CD4-positive, alpha-beta memory T cell (primary cell): ENCODE results near the gene KBTBD3. TPM values are rescaled to one million over a fixed set of nuclear protein-coding genes. Genes with fewer than 3 reads are reported as not detected.

Experiments used
- CTCF ChIA-PET: fragments of 350-600 bp; sonication (Branson Sonifier 250); formaldehyde crosslinking; loops from one replicate; lab custom pipeline; 2021; ENCODE audit warnings: inconsistent platforms; ENCODE audit not compliant: partially characterized antibody; lab: Charles Lee
- POLR2A ChIA-PET: fragments of 350-600 bp; sonication (Branson Sonifier 250); formaldehyde crosslinking; loops from one replicate; lab custom pipeline; 2021; ENCODE audit not compliant: partially characterized antibody; lab: Charles Lee
- DNase-seq, 5 donors: peaks; one replicate each; pipeline versions ENCODE4 v3.0.0 to v3.0.0-alpha.2; 2020 to 2022; ENCODE audit warnings: mixed read lengths in 1 of 5
- H3K27ac ChIP-seq: one replicate; pipeline ENCODE4 v1.7.0; 2013; ENCODE audit warnings: low read depth, low read length
- H3K27me3 ChIP-seq: 2 replicates; pipeline ENCODE4 v1.7.0; 2013; ENCODE audit warnings: mild to moderate bottlenecking, low read length, moderate library complexity; ENCODE audit not compliant: insufficient read depth
- H3K36me3 ChIP-seq: 2 replicates; pipeline ENCODE4 v1.7.0; 2013; ENCODE audit warnings: mild to moderate bottlenecking, low read length, moderate library complexity; ENCODE audit not compliant: insufficient read depth
- H3K4me1 ChIP-seq: 2 replicates; pipeline ENCODE4 v1.7.0; 2013; ENCODE audit warnings: mild to moderate bottlenecking, low read length, moderate library complexity; ENCODE audit not compliant: insufficient read depth
- H3K4me3 ChIP-seq, 2 donors: one replicate each; pipeline ENCODE4 v1.7.0; 2013; ENCODE audit warnings: low read length in 2 of 2, mild to moderate bottlenecking in 1 of 2
- H3K9me3 ChIP-seq, 2 donors: one replicate each; pipeline ENCODE4 v1.7.0; 2013; ENCODE audit warnings: low read length in 2 of 2, control low read depth in 1 of 2; ENCODE audit not compliant: control insufficient read depth in 1 of 2
- H3K27ac Mint-ChIP-seq, 7 donors: one replicate each; pipeline ENCODE4 v1.8.0; 2020 to 2021; ENCODE audit warnings: mixed read lengths in 7 of 7, mild to moderate bottlenecking in 6 of 7, inconsistent platforms in 3 of 7, moderate library complexity in 3 of 7
- H3K27me3 Mint-ChIP-seq, 2 donors: one replicate each; pipeline ENCODE4 v1.8.0; 2020 to 2021; ENCODE audit warnings: mixed read lengths in 2 of 2
- H3K36me3 Mint-ChIP-seq, 2 donors: one replicate each; pipeline ENCODE4 v1.8.0; 2020 to 2021; ENCODE audit warnings: mixed read lengths in 2 of 2, inconsistent platforms in 1 of 2, mild to moderate bottlenecking in 1 of 2
- H3K4me1 Mint-ChIP-seq, 4 donors: one replicate each; pipeline ENCODE4 v1.8.0; 2020 to 2021; ENCODE audit warnings: mixed read lengths in 4 of 4, mild to moderate bottlenecking in 1 of 4
- H3K4me3 Mint-ChIP-seq, 8 donors: one replicate each; pipeline ENCODE4 v1.8.0; 2020 to 2021; ENCODE audit warnings: mixed read lengths in 8 of 8, mild to moderate bottlenecking in 7 of 8, moderate library complexity in 6 of 8, inconsistent platforms in 3 of 8
- H3K9me3 Mint-ChIP-seq, 8 donors: one replicate each; pipeline ENCODE4 v1.8.0; 2020 to 2021; ENCODE audit warnings: mixed read lengths in 8 of 8, mild to moderate bottlenecking in 5 of 8, inconsistent platforms in 3 of 8, moderate library complexity in 1 of 8
- intact Hi-C: fragments of 100-400 bp; cut with micrococcal nuclease; formaldehyde crosslinking; loops from one replicate; pipeline ENCODE4 v1.15.1; 2023
- polyA plus RNA-seq, 2 donors: library from polyadenylated mRNA; unstranded; fragments of 300-500 nt; fragmentation: Illumina TruSeq; gene quantifications; one replicate each; pipeline ENCODE4 v1.2.3, GENCODE V29; 2021
- total RNA-seq, 2 experiments: library from RNA; stranded (reverse); gene quantifications; one replicate each; pipeline ENCODE4 v1.2.3, GENCODE V29; 2021

KBTBD3 gene
- total and polyA plus RNA-seq, 4 experiments from 2014 or later, result 10.0 to 18.6 (median 12.2) TPM

DNA sequence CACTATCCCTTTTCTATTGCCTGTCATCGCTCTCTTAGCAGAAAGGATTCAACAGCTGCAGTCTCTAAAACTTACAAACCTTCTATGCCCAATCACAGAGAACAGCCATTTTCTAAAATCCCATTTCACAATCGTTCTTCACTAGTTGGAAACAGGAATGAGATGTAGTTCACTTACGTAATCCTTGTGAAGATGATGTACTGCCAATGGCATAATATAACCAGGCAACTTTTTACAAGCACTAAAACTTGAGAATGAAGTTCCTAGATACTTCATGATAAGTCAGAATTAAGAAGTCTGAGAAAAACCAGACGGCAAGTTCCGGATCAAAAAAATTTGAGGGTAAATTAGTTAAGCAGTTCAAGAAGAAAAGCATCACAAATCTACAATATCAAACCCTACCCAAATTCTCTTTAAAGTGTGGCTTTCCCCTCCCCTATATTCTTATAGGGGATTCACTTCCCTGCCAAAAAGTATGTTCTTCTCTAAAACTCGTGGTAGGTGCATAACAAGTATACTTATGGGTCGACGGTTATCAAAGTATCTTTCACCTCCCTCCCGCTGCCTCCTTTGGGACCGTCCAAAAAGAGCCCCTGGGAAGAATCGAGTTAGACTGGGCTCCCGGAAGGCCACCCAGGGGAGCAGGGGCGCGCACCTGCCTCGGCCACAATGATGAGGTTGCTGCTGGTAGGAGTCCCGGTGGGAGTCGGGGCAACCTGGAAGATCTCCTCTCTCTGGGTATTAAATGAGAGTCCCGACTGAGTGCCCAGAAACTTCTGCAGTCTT is 55.8 kb downstream of the KBTBD3 start:
- DNase-seq, result peak in 1 of 5 donors; percentile 4
- H3K36me3 Mint-ChIP-seq, result peaks cover 9 to 13% of the 10 kb centered on the region in 2 donors
- H3K27ac Mint-ChIP-seq, result peak overlapping the region; percentile 82 to 97 (median 92)
- H3K4me1 Mint-ChIP-seq, result peaks cover 32 to 63% (median 44%) of the 10 kb centered on the region in 4 donors
- peak overlapping the region; percentile 90 for H3K4me3 ChIP-seq
- no peaks in the 10 kb centered on the region for H3K9me3 ChIP-seq
- H3K27me3 ChIP-seq, result no peaks in the 10 kb centered on the region
- H3K4me3 Mint-ChIP-seq, result peak overlapping the region; percentile 93 to 99 (median 96)
- intact Hi-C loops, result no loop called here
- peak overlapping the region; percentile 64 for H3K27ac ChIP-seq
- ChIA-PET CTCF (no interaction called here), POLR2A (no interaction called here)
- no peaks in the 10 kb centered on the region for H3K9me3 Mint-ChIP-seq
- H3K27me3 Mint-ChIP-seq, result peaks cover 2 to 3% of the 10 kb centered on the region in 2 donors
- no peaks in the 10 kb centered on the region for H3K36me3 ChIP-seq
- peaks cover 40% of the 10 kb centered on the region for H3K4me1 ChIP-seq

DNA sequence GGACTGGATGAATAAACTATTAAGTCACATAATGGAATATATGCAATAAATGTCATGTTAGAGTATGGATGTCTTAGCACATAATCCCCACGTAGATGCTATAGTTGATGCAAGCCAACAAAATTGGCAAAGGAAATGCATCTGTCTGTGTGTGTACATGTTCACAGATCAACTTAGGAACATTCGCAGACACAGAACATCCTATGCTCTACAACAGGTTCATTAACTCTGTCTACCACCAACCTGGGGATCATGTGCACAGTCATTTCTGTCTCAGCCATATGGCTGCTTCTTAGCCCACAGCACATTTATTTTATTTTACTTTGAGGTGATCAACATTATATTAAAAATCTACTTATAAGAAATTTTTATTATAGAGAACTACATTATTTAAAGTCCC is 60.1 kb downstream of the KBTBD3 start:
- Mint-ChIP-seq H3K9me3 (no peaks in the 10 kb centered on the region), H3K36me3 (peaks cover 11 to 26% of the 10 kb centered on the region in 2 donors), H3K4me1 (peaks cover 33 to 72% (median 55%) of the 10 kb centered on the region in 4 donors), H3K27me3 (no peaks in the 10 kb centered on the region), H3K4me3 (no peak overlapping the region), H3K27ac (no peak overlapping the region)
- Histone ChIP-seq H3K9me3 (no peaks in the 10 kb centered on the region), H3K4me3 (no peak overlapping the region), H3K27me3 (no peaks in the 10 kb centered on the region), H3K36me3 (no peaks in the 10 kb centered on the region), H3K4me1 (peaks cover 46% of the 10 kb centered on the region), H3K27ac (no peak overlapping the region)
- no peak for DNase-seq
- CTCF ChIA-PET, result interaction anchor here (1.3 kb wide), 1 partner anchor 70 kb away, joined by 3 read pairs; no protein-coding TSS in a partner anchor
- intact Hi-C loops, result no loop called here
- POLR2A ChIA-PET, result no interaction called here

DNA sequence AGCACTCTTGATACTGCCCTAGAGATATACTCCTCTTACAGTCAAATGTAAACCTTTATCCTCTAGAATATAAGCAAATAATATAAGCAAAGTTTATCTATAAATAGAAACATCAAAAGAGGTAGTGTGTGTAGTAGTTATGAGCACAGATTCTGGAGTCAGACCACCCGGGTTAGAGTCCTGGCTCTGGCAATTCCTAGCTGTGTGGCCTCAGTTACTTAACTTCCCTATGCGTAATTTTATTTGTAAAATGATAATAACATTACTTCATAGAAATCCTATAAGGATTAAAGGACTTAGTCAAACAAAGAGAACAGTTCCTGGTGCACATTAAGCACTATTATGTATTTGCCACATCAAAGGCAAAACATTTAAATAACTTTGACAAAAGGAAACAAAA is 62.1 kb downstream of the KBTBD3 start:
- H3K4me1 ChIP-seq, result peaks cover 31% of the 10 kb centered on the region
- Mint-ChIP-seq H3K9me3 (no peaks in the 10 kb centered on the region), H3K4me1 (peaks cover 32 to 66% (median 51%) of the 10 kb centered on the region in 4 donors), H3K27ac (no peak overlapping the region), H3K4me3 (no peak overlapping the region), H3K27me3 (no peaks in the 10 kb centered on the region), H3K36me3 (peaks cover 24 to 39% of the 10 kb centered on the region in 2 donors)
- no peak overlapping the region for H3K4me3 ChIP-seq
- intact Hi-C loops, result no loop called here
- CTCF ChIA-PET, result no interaction called here
- POLR2A ChIA-PET, result no interaction called here
- peaks cover 9% of the 10 kb centered on the region for H3K36me3 ChIP-seq
- DNase-seq, result no peak
- no peaks in the 10 kb centered on the region for H3K27me3 ChIP-seq
- H3K9me3 ChIP-seq, result no peaks in the 10 kb centered on the region
- no peak overlapping the region for H3K27ac ChIP-seq

DNA sequence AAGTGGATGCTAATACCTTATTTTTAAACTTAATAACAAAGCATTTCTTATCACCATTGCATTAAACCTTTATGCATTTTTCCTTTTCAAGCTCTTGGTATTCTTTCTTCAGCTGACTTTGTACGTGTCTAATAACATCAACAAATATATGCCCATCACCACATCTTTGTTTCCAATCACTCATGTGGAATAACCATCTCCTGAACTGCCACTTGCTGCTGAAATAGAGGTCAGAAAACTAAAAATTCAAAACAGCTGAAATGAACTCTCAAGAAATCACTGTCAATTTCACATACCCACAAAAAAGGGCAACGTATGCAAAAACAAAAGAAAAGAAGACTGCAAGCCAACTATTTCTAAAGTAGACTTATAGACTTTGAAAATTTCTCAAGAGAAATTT is 62.5 kb downstream of the KBTBD3 start:
- ChIA-PET CTCF (no interaction called here), POLR2A (no interaction called here)
- Histone ChIP-seq H3K27ac (no peak overlapping the region), H3K4me3 (no peak overlapping the region), H3K36me3 (peaks cover 13% of the 10 kb centered on the region), H3K27me3 (no peaks in the 10 kb centered on the region), H3K4me1 (peaks cover 26% of the 10 kb centered on the region), H3K9me3 (no peaks in the 10 kb centered on the region)
- Mint-ChIP-seq H3K4me1 (peaks cover 29 to 65% (median 50%) of the 10 kb centered on the region in 4 donors), H3K9me3 (no peaks in the 10 kb centered on the region), H3K4me3 (no peak overlapping the region), H3K36me3 (peaks cover 28 to 39% of the 10 kb centered on the region in 2 donors), H3K27me3 (no peaks in the 10 kb centered on the region), H3K27ac (peak overlapping the region in 1 of 7 donors; percentile 24)
- intact Hi-C loops, result no loop called here
- DNase-seq, result no peak

DNA sequence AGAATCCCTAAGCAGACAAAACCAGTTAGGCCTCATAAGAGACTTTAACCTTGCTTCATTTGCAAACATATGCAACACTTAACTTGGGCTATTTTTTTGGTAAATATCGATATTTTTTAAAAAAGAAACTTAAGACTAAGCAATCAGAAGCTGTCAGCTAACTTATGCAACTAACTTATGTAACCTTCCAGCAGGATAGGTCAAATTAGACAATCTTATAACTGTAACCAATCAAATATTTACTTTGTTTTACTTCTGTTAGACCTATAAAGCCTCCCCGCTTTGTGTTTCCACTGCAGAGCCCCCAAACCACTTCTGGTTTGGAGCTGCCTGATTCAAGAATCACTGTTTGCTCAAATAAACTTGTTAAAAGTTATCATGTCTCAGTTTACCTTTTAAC is 63.1 kb downstream of the KBTBD3 start:
- Mint-ChIP-seq H3K27me3 (no peaks in the 10 kb centered on the region), H3K27ac (no peak overlapping the region), H3K36me3 (peaks cover 34 to 42% of the 10 kb centered on the region in 2 donors), H3K4me1 (peaks cover 28 to 62% (median 49%) of the 10 kb centered on the region in 4 donors), H3K4me3 (no peak overlapping the region), H3K9me3 (no peaks in the 10 kb centered on the region)
- H3K27me3 ChIP-seq, result no peaks in the 10 kb centered on the region
- no peak for DNase-seq
- H3K36me3 ChIP-seq, result peaks cover 18% of the 10 kb centered on the region
- no peaks in the 10 kb centered on the region for H3K9me3 ChIP-seq
- no peak overlapping the region for H3K27ac ChIP-seq
- H3K4me3 ChIP-seq, result no peak overlapping the region
- peaks cover 22% of the 10 kb centered on the region for H3K4me1 ChIP-seq
- ChIA-PET CTCF (no interaction called here), POLR2A (no interaction called here)
- intact Hi-C loops, result no loop called here

DNA sequence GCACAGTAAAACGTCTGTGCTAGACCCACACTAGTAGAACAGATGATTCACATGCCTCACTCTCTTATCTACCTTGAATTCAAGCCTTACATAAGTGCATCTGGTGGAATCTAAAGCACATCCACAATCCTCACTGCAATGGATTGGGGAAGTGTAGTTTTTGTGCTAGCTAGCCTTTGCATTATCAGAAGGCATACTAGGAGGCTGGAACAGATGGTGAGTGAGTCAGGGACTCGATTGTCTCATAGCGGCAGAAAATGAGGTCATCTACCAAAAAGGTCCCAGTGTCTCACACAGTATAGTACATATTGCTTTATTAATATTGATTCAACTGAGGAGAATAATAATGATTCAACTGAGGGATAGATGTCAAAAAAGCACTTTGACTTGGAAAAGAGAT is 64.4 kb downstream of the KBTBD3 start:
- peaks cover 43 to 53% of the 10 kb centered on the region in 2 donors for H3K36me3 Mint-ChIP-seq
- Histone ChIP-seq H3K4me1 (peaks cover 17% of the 10 kb centered on the region), H3K27ac (no peak overlapping the region), H3K4me3 (no peak overlapping the region), H3K36me3 (peaks cover 28% of the 10 kb centered on the region), H3K9me3 (no peaks in the 10 kb centered on the region), H3K27me3 (no peaks in the 10 kb centered on the region)
- no peak overlapping the region for H3K27ac Mint-ChIP-seq
- no peaks in the 10 kb centered on the region for H3K9me3 Mint-ChIP-seq
- H3K4me3 Mint-ChIP-seq, result no peak overlapping the region
- CTCF ChIA-PET, result no interaction called here
- intact Hi-C loops, result no loop called here
- H3K4me1 Mint-ChIP-seq, result peaks cover 27 to 60% (median 45%) of the 10 kb centered on the region in 4 donors
- no peak for DNase-seq
- POLR2A ChIA-PET, result no interaction called here
- no peaks in the 10 kb centered on the region for H3K27me3 Mint-ChIP-seq

DNA sequence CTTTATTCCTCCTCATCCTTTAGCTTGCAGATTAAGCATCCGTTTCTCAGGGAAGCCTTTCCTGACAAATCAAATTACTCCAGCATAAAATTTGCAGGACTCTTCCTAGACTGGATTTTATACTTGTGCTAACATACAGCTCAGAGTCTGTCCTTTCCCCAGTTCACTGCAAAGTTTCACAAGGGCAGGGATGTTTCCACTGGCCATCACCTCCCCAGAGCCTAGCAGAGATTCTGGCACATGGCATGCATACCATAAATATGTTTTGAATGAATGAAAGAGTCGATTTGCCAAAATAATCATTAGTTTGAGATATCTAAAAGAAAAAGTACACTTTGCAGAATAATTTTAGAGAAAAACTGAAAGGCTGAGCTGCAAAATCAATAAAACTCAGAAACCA is 65.7 kb downstream of the KBTBD3 start:
- H3K4me3 Mint-ChIP-seq, result no peak overlapping the region
- H3K36me3 Mint-ChIP-seq, result peaks cover 56 to 64% of the 10 kb centered on the region in 2 donors
- H3K27me3 ChIP-seq, result no peaks in the 10 kb centered on the region
- H3K4me1 Mint-ChIP-seq, result peaks cover 27 to 58% (median 42%) of the 10 kb centered on the region in 4 donors
- CTCF ChIA-PET, result no interaction called here
- H3K27ac ChIP-seq, result no peak overlapping the region
- peaks cover 10% of the 10 kb centered on the region for H3K4me1 ChIP-seq
- H3K27ac Mint-ChIP-seq, result no peak overlapping the region
- peaks cover 0 to 4% (median 0%) of the 10 kb centered on the region in 8 donors for H3K9me3 Mint-ChIP-seq
- intact Hi-C loops, result no loop called here
- DNase-seq, result no peak
- no peaks in the 10 kb centered on the region for H3K27me3 Mint-ChIP-seq
- POLR2A ChIA-PET, result no interaction called here
- no peak overlapping the region for H3K4me3 ChIP-seq
- H3K9me3 ChIP-seq, result no peaks in the 10 kb centered on the region
- peaks cover 31% of the 10 kb centered on the region for H3K36me3 ChIP-seq
